ENCODE data around the gene ASMTL.
"Not testable (repeated sequence)": the region's sequence is repeated elsewhere in the genome, so short reads cannot be mapped to it uniquely, and the experiment has no call there.

The ASMTL gene

GRCh38 chrX:1486749-1487361, 34.1 kb upstream of the ASMTL start:
- DNase-seq (ENCODE audit: low read depth) = no peak
- H3K4me3 ChIP-seq (ENCODE audit: low read depth, low read length) = no peak overlapping the region
- no peak for TF ChIP-seq CTCF (IDR thresholded peaks at IDR 0.05; ENCODE audit: insufficient read depth, low read depth, low read length, missing control alignments)

- no peak overlapping the region for H3K4me3 ChIP-seq (ENCODE audit: low read depth, low read length)
- DNase-seq (ENCODE audit: low read depth) = no peak
- TF ChIP-seq CTCF (IDR thresholded peaks at IDR 0.05; ENCODE audit: insufficient read depth, low read depth, low read length, missing control alignments) = no peak
These were observed 33.5 kb upstream of the ASMTL start for GRCh38 chrX:1486177-1486576.

- H3K4me3 ChIP-seq (ENCODE audit: low read depth, low read length) = no peak overlapping the region
- TF ChIP-seq CTCF (IDR thresholded peaks at IDR 0.05; ENCODE audit: insufficient read depth, low read depth, low read length, missing control alignments) = no peak
- DNase-seq (ENCODE audit: low read depth) = no peak
These were observed 32.3 kb upstream of the ASMTL start for GRCh38 chrX:1485033-1485432.

GRCh38 chrX:1484638-1485019, 31.9 kb upstream of the ASMTL start:
- no peak for TF ChIP-seq CTCF (IDR thresholded peaks at IDR 0.05; ENCODE audit: insufficient read depth, low read depth, low read length, missing control alignments)
- DNase-seq (ENCODE audit: low read depth) = peak; percentile 70
- H3K4me3 ChIP-seq (ENCODE audit: low read depth, low read length) = no peak overlapping the region

GRCh38 chrX:1483843-1484637, 31.3 kb upstream of the ASMTL start:
- no peak for TF ChIP-seq CTCF (IDR thresholded peaks at IDR 0.05; ENCODE audit: insufficient read depth, low read depth, low read length, missing control alignments)
- peak; percentile 81 for DNase-seq (ENCODE audit: low read depth)
- H3K4me3 ChIP-seq (ENCODE audit: low read depth, low read length) = no peak overlapping the region

GRCh38 chrX:1482530-1482928, 29.8 kb upstream of the ASMTL start:
- DNase-seq (ENCODE audit: low read depth) = not testable (repeated sequence)
- H3K4me3 ChIP-seq (ENCODE audit: low read depth, low read length) = peak overlapping the region; percentile 36

GRCh38 chrX:1481636-1482529, 29.2 kb upstream of the ASMTL start:
- no peak for TF ChIP-seq CTCF (IDR thresholded peaks at IDR 0.05; ENCODE audit: insufficient read depth, low read depth, low read length, missing control alignments)
- DNase-seq (ENCODE audit: low read depth) = peak; percentile 92
- peak overlapping the region; percentile 37 for H3K4me3 ChIP-seq (ENCODE audit: low read depth, low read length)
